GOT3 (cell line): ENCODE data around the gene ITGBL1.

Experiments
- DNase-seq: peaks from one replicate; lab custom pipeline; 2025; ENCODE audit warnings: mixed read lengths; lab: John Stamatoyannopoulos, UW

Gene ITGBL1

GRCh38 chr13:101700598-101700997 is 248.1 kb downstream of the ITGBL1 start:
- DNase-seq = no peak

- no peak for DNase-seq
Measured at GRCh38 chr13:101703081-101703480, 250.6 kb downstream of the ITGBL1 start.

- no peak for DNase-seq
Measured at GRCh38 chr13:101703838-101704237, 251.4 kb downstream of the ITGBL1 start.

GRCh38 chr13:101706651-101707050 is 254.2 kb downstream of the ITGBL1 start:
- no peak for DNase-seq

- DNase-seq = no peak
Measured at GRCh38 chr13:101707659-101708058, 255.2 kb downstream of the ITGBL1 start.

- no peak for DNase-seq
Measured at GRCh38 chr13:101708115-101708514, 255.6 kb downstream of the ITGBL1 start.

GRCh38 chr13:101709952-101710351 is 257.5 kb downstream of the ITGBL1 start:
- DNase-seq = no peak

GRCh38 chr13:101711307-101712025 is 259.0 kb downstream of the ITGBL1 start:
- DNase-seq = no peak

GRCh38 chr13:101712026-101712348 is 259.5 kb downstream of the ITGBL1 start:
- no peak for DNase-seq

- DNase-seq = no peak
Measured at GRCh38 chr13:101714195-101714594, 261.7 kb downstream of the ITGBL1 start.

GRCh38 chr13:101717353-101717752 is 264.9 kb downstream of the ITGBL1 start:
- no peak for DNase-seq

GRCh38 chr13:101718496-101718895 is 266.0 kb downstream of the ITGBL1 start:
- DNase-seq = no peak

- DNase-seq = no peak
Measured at GRCh38 chr13:101726681-101727080, 274.2 kb downstream of the ITGBL1 start.

- no peak for DNase-seq
Measured at GRCh38 chr13:101727118-101727517, 274.6 kb downstream of the ITGBL1 start.

- no peak for DNase-seq
Measured at GRCh38 chr13:101728021-101728420, 275.5 kb downstream of the ITGBL1 start.

GRCh38 chr13:101728615-101729014 is 276.1 kb downstream of the ITGBL1 start:
- no peak for DNase-seq

- no peak for DNase-seq
Measured at GRCh38 chr13:101730420-101731000, 278.0 kb downstream of the ITGBL1 start.

- no peak for DNase-seq
Measured at GRCh38 chr13:101736566-101736965, 284.1 kb downstream of the ITGBL1 start.

- DNase-seq = no peak
Measured at GRCh38 chr13:101738336-101738735, 285.9 kb downstream of the ITGBL1 start.

- DNase-seq = no peak
Measured at GRCh38 chr13:101739382-101740178, 287.1 kb downstream of the ITGBL1 start.

- DNase-seq = no peak
Measured at GRCh38 chr13:101746513-101746912, 294.0 kb downstream of the ITGBL1 start.

GRCh38 chr13:101747039-101747438 is 294.6 kb downstream of the ITGBL1 start:
- no peak for DNase-seq

- DNase-seq = no peak
Measured at GRCh38 chr13:101749584-101749983, 297.1 kb downstream of the ITGBL1 start.
